ENCODE measurements around the gene TMEM132D. TPM values are rescaled to one million over a fixed set of nuclear protein-coding genes. Genes with fewer than 3 reads are reported as not detected.

The TMEM132D gene
- total and polyA plus RNA-seq, 2 donors (not counting 3 experiments of a cell fraction or from before 2014, with no cell fraction given), result not detected

- Histone ChIP-seq H2AFZ (ENCODE audit: low read depth, low read length) (no peak overlapping the region), H3K27ac (ENCODE audit: insufficient read depth, low read depth, low read length) (no peak overlapping the region), H3K4me3 (replicated peaks in 1 of 3; ENCODE audit: insufficient read depth in 1 of 3, low read depth in 1 of 3, low read length in 3 of 3) (no peak overlapping the region), H3K4me1 (ENCODE audit: control insufficient read depth, extremely low read depth, insufficient read depth, low read length) (no peaks in the 10 kb centered on the region), H3K79me2 (ENCODE audit: control insufficient read depth, insufficient read depth, low read length) (no peaks in the 10 kb centered on the region), H3K36me3 (ENCODE audit: control insufficient read depth in 2 of 2, extremely low read depth in 1 of 2, insufficient read depth in 2 of 2, low read length in 2 of 2) (no peaks in the 10 kb centered on the region), H4K20me1 (replicated peaks; ENCODE audit: control insufficient read depth, extremely low read depth, insufficient read depth, low read length) (no peaks in the 10 kb centered on the region), H3K4me2 (ENCODE audit: insufficient read depth, low read length) (no peak overlapping the region), H3K27me3 (ENCODE audit: control insufficient read depth in 2 of 2, insufficient read depth in 2 of 2, low read length in 2 of 2) (no peaks in the 10 kb centered on the region), H3K9me1 (replicated peaks; ENCODE audit: control insufficient read depth, extremely low read depth, insufficient read depth, low read length) (no peaks in the 10 kb centered on the region), H3K9me3 (replicated peaks; ENCODE audit: control insufficient read depth, insufficient read depth, low read length) (peaks cover 4% of the 10 kb centered on the region), H3K9ac (replicated peaks; ENCODE audit: extremely low read depth, insufficient read depth, low read length) (no peak overlapping the region)
- intact Hi-C loops (cut with micrococcal nuclease) (no loop called here), dilution Hi-C loops (cut with MboI; ENCODE audit: extremely low pct_ligation_motif_present, low sequenced_read_pairs) (no loop called here)
- ChIA-PET POLR2A (no interaction called here), CTCF (no interaction called here)
- TF ChIP-seq GATA2 (IDR thresholded peaks at IDR 0.05; ENCODE audit: insufficient read depth, insufficient read length, low read depth, low read length), result no peak
- no peak for TF ChIP-seq FOS (IDR thresholded peaks at IDR 0.05; ENCODE audit: borderline replicate concordance, insufficient read depth, low read length)
- no peak for TF ChIP-seq JUN (IDR thresholded peaks at IDR 0.05; ENCODE audit: borderline replicate concordance, insufficient read depth, insufficient read length, low read depth)
- TF ChIP-seq POLR2AphosphoS5 (IDR thresholded peaks at IDR 0.05; ENCODE audit: insufficient read depth, low read depth, low read length), result no peak
- no peak for TF ChIP-seq POLR2A (IDR thresholded peaks at IDR 0.05; ENCODE audit: low read depth, low read length)
- no peak for TF ChIP-seq MYC (IDR thresholded peaks at IDR 0.05; ENCODE audit: low read depth, low read length)
- TF ChIP-seq CTCF (IDR thresholded peaks at IDR 0.05; ENCODE audit: extremely low read depth in 1 of 2, insufficient read depth in 1 of 2, low read depth in 1 of 2, low read length in 2 of 2), result no peak
- no peak for TF ChIP-seq EZH2 (IDR thresholded peaks at IDR 0.05; ENCODE audit: borderline replicate concordance, low read depth, low read length, severe bottlenecking)
- TF ChIP-seq MAX (IDR thresholded peaks at IDR 0.05; ENCODE audit: insufficient read depth, insufficient read length), result no peak
- DNase-seq (ENCODE audit: low read depth, low spot score) (no peak), FAIRE-seq (no peak)
- BruUV-seq (replicated peaks), result no TSS peak
These were observed 400.0 kb downstream of the TMEM132D start for GRCh38 chr12:129503802-129504201.
